Trophoblast cell (in vitro differentiated cells and primary cell): Measurements from ENCODE around the gene ARNT2.

ENCODE experiments used
- DNase-seq, 2 donors: peaks; one replicate each; pipeline ENCODE4 v3.0.0-alpha.2; 2016
- H2AFZ ChIP-seq: 2 replicates; pipeline ENCODE4 v1.6.1; 2013; ENCODE audit warnings: low read length, moderate library complexity, mild to moderate bottlenecking; ENCODE audit not compliant: insufficient read depth, poor library complexity
- H2AK5ac ChIP-seq: 2 replicates; pipeline ENCODE4 v1.6.1; 2013; ENCODE audit warnings: mild to moderate bottlenecking, low read length
- H2BK120ac ChIP-seq: 2 replicates; pipeline ENCODE4 v1.6.1; 2013; ENCODE audit warnings: low read length, mild to moderate bottlenecking, moderate library complexity; ENCODE audit not compliant: insufficient read depth, poor library complexity
- H2BK12ac ChIP-seq: 2 replicates; pipeline ENCODE4 v1.6.1; 2013; ENCODE audit warnings: mild to moderate bottlenecking, low read length, moderate library complexity
- H2BK5ac ChIP-seq: 2 replicates; pipeline ENCODE4 v1.6.1; 2013; ENCODE audit warnings: low read length, low read depth, moderate library complexity, mild to moderate bottlenecking; ENCODE audit not compliant: poor library complexity
- H3K14ac ChIP-seq: 2 replicates; pipeline ENCODE4 v1.6.1; 2013; ENCODE audit warnings: mild to moderate bottlenecking, low read length
- H3K18ac ChIP-seq: 2 replicates; pipeline ENCODE4 v1.6.1; 2013; ENCODE audit warnings: mild to moderate bottlenecking, low read length
- H3K23ac ChIP-seq: 2 replicates; pipeline ENCODE4 v1.6.1; 2013; ENCODE audit warnings: low read length
- H3K27ac ChIP-seq: 2 replicates; pipeline ENCODE4 v1.5.1; 2013; ENCODE audit warnings: low read depth, mild to moderate bottlenecking, inconsistent platforms, low read length, moderate library complexity
- H3K27me3 ChIP-seq: 2 replicates; pipeline ENCODE4 v1.6.1; 2013; ENCODE audit warnings: inconsistent platforms, mild to moderate bottlenecking, low read length, moderate library complexity; ENCODE audit not compliant: insufficient read depth
- H3K36me3 ChIP-seq, 2 experiments: 1 replicate in 1 of 2; 2 replicates in 1 of 2; pipeline ENCODE4 v1.6.1; 2013; ENCODE audit warnings: low read length in 2 of 2, mild to moderate bottlenecking in 2 of 2, moderate library complexity in 1 of 2; ENCODE audit not compliant: insufficient read depth in 2 of 2, control insufficient read depth in 1 of 2
- H3K4ac ChIP-seq: 2 replicates; pipeline ENCODE4 v1.6.1; 2013; ENCODE audit warnings: low read depth, mild to moderate bottlenecking, low read length, moderate library complexity
- H3K4me1 ChIP-seq, 2 experiments: 1 replicate in 1 of 2; 2 replicates in 1 of 2; pipeline ENCODE4 v1.6.1; 2013; ENCODE audit warnings: low read length in 2 of 2, mild to moderate bottlenecking in 2 of 2, moderate library complexity in 1 of 2; ENCODE audit not compliant: insufficient read depth in 2 of 2, control insufficient read depth in 1 of 2
- H3K4me2 ChIP-seq: 2 replicates; pipeline ENCODE4 v1.6.1; 2013; ENCODE audit warnings: inconsistent platforms, mild to moderate bottlenecking, low read length, moderate library complexity
- H3K4me3 ChIP-seq: 2 replicates; pipeline ENCODE4 v1.5.1; 2013; ENCODE audit warnings: mild to moderate bottlenecking, low read depth, low read length, inconsistent platforms
- H3K79me1 ChIP-seq: one replicate; pipeline ENCODE4 v1.6.1; 2013; ENCODE audit warnings: low read length
- H3K79me2 ChIP-seq: 2 replicates; pipeline ENCODE4 v1.6.1; 2013; ENCODE audit warnings: low read length, mild to moderate bottlenecking; ENCODE audit not compliant: control insufficient read depth, insufficient read depth, poor library complexity
- H3K9ac ChIP-seq: 2 replicates; pipeline ENCODE4 v1.6.1; 2013; ENCODE audit warnings: mild to moderate bottlenecking, low read length
- H3K9me3 ChIP-seq: 2 replicates; pipeline ENCODE4 v1.6.1; 2013; ENCODE audit warnings: low read depth, mild to moderate bottlenecking, control low read depth, inconsistent platforms, low read length; ENCODE audit not compliant: insufficient read depth
- H4K12ac ChIP-seq: 2 replicates; pipeline ENCODE4 v1.6.1; 2013; ENCODE audit warnings: low read depth, mild to moderate bottlenecking, low read length, moderate library complexity
- H4K8ac ChIP-seq: 2 replicates; pipeline ENCODE4 v1.6.1; 2013; ENCODE audit warnings: low read depth, mild to moderate bottlenecking, low read length, moderate library complexity
- H4K91ac ChIP-seq: one replicate; pipeline ENCODE4 v1.6.1; 2013; ENCODE audit warnings: low read depth, mild to moderate bottlenecking, low read length, moderate library complexity
- WGBS: extraction: QIAGEN DNeasy Blood & Tissue Kit; methylation state at CpG from one replicate; pipeline ENCODE4 v1.1.7; 2013; ENCODE audit warnings: missing lambda C conversion rate; ENCODE audit not compliant: insufficient read length, insufficient coverage; ENCODE audit errors: extremely low coverage; 5-methylcytosine and 5-hydroxymethylcytosine counted together

ARNT2 gene

DNA sequence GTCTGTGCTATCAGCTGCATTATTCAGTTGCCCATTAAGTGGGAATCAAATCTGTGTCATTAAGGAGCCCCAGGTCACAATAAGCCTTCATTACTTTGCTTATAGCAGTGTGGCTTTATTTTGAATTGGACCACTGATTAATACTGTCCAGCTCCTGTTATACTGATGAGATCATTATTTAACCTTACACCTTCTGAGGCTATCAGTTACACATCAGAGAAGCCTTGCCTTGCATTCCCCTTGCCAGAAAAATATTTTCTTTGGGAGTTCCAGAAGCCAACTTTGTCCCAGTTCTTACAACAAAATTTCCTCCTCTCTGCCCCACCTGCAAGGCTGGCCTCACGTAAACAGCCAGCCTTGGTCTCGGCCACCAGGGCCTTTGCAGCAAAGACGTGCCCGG is 29.7 kb upstream of the ARNT2 start:
- Histone ChIP-seq H3K9me3 (no peaks in the 10 kb centered on the region), H3K4me1 (no peaks in the 10 kb centered on the region), H2BK120ac (no peak overlapping the region), H3K27ac (no peak overlapping the region), H3K4me3 (no peak overlapping the region), H3K79me1 (no peaks in the 10 kb centered on the region), H3K4ac (no peak overlapping the region), H3K27me3 (no peaks in the 10 kb centered on the region), H3K79me2 (no peaks in the 10 kb centered on the region), H4K12ac (no peak overlapping the region), H3K9ac (no peak overlapping the region), H2BK5ac (no peak overlapping the region), H3K14ac (no peak overlapping the region), H3K23ac (no peak overlapping the region), H2BK12ac (no peak overlapping the region), H2AFZ (no peak overlapping the region), H3K36me3 (no peaks in the 10 kb centered on the region), H3K18ac (no peak overlapping the region), H3K4me2 (no peak overlapping the region), H2AK5ac (no peak overlapping the region), H4K8ac (no peak overlapping the region), H4K91ac (no peak overlapping the region)
- DNase-seq = no peak
- WGBS = no CpG with 5 or more reads among the region's 4 CpGs

DNA sequence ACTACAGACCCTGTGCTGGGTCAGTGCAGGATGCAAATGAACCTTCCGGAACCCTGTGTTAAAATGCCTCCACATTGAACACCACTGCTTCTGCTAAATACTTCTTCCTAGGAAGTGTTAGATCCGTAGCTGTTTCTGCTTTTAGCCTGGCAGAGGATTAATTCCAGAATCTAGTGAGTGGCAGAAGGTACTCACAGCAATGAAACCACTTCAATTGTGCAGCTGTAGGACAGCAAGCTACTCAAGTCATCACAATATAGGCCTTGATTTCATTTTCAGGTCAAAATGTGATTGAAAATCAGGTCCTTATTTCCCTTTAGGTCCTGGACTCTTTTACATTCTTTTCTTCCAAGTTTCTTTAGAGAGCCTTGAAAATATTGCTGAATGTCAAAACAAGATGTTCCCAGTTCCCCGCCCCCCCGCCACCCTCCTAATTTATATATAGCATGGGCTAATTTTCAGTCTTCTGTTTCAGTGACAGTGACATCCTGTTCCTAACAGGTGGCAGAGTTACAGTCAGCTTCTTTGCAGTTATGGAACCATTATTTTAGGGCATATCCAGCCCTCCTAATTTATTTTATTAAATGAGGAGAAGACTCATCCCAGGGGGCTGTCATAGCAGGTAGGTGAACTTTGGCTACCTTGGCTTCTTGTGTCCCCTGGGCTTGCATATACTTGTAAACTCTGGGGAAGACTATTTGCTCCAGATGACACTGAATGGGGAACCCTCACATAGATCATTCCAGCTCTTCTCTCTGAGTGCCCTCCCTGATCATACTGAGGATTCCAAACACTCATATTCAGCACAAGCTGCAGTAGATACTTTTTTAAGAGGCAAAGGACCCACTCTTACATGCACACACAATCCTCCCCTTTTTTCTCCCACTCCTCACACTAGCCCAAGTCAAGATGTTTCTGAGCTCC is 28.0 kb upstream of the ARNT2 start:
- Histone ChIP-seq H3K36me3 (no peaks in the 10 kb centered on the region), H2AFZ (no peak overlapping the region)
- no CpG with 5 or more reads among the region's 4 CpGs for WGBS

DNA sequence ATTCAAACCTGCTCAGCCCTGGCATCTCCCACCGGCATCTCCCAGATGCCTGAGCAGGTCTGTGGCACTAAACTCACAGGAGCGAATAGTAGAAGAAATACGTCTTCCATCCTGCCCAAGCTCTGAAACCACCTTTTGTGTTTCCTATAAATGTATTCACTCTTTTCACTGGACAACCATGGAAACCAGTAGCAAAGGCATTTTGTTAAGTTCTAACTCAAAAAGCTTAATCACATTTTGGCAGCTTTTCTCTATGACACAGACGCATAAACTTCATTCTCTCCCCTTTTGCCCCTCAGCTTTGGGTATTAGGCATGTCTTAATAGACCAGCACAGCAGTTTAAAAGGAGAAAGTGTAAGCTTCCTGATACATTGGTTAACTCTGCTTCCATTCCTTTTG is 24.5 kb upstream of the ARNT2 start:
- no peak overlapping the region for H3K18ac ChIP-seq
- no peaks in the 10 kb centered on the region for H3K79me1 ChIP-seq
- no peak overlapping the region for H3K27ac ChIP-seq
- no peaks in the 10 kb centered on the region for H3K27me3 ChIP-seq
- no peak overlapping the region for H4K91ac ChIP-seq
- no peaks in the 10 kb centered on the region for H3K79me2 ChIP-seq
- H3K23ac ChIP-seq = no peak overlapping the region
- H4K12ac ChIP-seq = no peak overlapping the region
- H3K4me1 ChIP-seq = no peaks in the 10 kb centered on the region
- H2BK12ac ChIP-seq = no peak overlapping the region
- H2AK5ac ChIP-seq = no peak overlapping the region
- H2BK120ac ChIP-seq = no peak overlapping the region
- H3K4ac ChIP-seq = no peak overlapping the region
- no peak overlapping the region for H2AFZ ChIP-seq
- no CpG with 5 or more reads among the region's 4 CpGs for WGBS
- no peak overlapping the region for H3K14ac ChIP-seq
- H3K4me3 ChIP-seq = no peak overlapping the region
- H3K9ac ChIP-seq = no peak overlapping the region
- no peak overlapping the region for H4K8ac ChIP-seq
- no peaks in the 10 kb centered on the region for H3K36me3 ChIP-seq
- no peak overlapping the region for H3K4me2 ChIP-seq
- no peaks in the 10 kb centered on the region for H3K9me3 ChIP-seq
- no peak overlapping the region for H2BK5ac ChIP-seq
- DNase-seq = no peak

More for the DNA sequence above, 28.0 kb upstream of the ARNT2 start:
- no peak for DNase-seq
- no peak overlapping the region for H4K91ac ChIP-seq
- H3K9ac ChIP-seq = no peak overlapping the region
- H3K27me3 ChIP-seq = no peaks in the 10 kb centered on the region
- H3K79me1 ChIP-seq = no peaks in the 10 kb centered on the region
- H3K79me2 ChIP-seq = no peaks in the 10 kb centered on the region
- no peak overlapping the region for H3K18ac ChIP-seq
- no peak overlapping the region for H3K4me2 ChIP-seq
- H2AK5ac ChIP-seq = no peak overlapping the region
- no peak overlapping the region for H3K23ac ChIP-seq
- no peak overlapping the region for H3K4ac ChIP-seq
- no peaks in the 10 kb centered on the region for H3K9me3 ChIP-seq
- no peak overlapping the region for H3K14ac ChIP-seq
- H2BK5ac ChIP-seq = no peak overlapping the region
- no peaks in the 10 kb centered on the region for H3K4me1 ChIP-seq
- no peak overlapping the region for H4K12ac ChIP-seq
- H2BK120ac ChIP-seq = no peak overlapping the region
- H2BK12ac ChIP-seq = no peak overlapping the region
- no peak overlapping the region for H4K8ac ChIP-seq
- H3K4me3 ChIP-seq = no peak overlapping the region
- H3K27ac ChIP-seq = no peak overlapping the region

DNA sequence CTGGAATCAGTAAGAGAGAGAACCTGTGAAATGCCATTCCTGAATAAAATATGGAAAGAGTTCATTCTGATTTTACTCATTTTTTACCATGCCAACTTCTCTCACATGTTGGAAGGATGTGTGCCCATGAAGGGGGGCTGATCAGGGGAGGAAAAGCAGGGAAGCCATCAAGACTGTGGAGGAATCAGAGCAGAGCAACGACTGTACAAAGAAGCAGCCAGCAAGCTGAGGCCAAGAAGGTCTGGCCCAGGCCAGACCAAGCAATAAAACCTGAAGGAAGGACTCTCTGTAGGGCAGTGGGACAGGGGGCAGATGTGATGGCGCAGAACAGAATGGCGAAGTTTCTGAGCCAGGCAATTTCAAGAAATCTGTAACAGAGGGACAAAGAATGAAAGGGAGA is 24.0 kb upstream of the ARNT2 start:
- Histone ChIP-seq H3K27me3 (no peaks in the 10 kb centered on the region), H3K4ac (no peak overlapping the region), H2BK12ac (no peak overlapping the region), H2BK120ac (no peak overlapping the region), H4K91ac (no peak overlapping the region), H3K4me3 (no peak overlapping the region), H3K79me2 (no peaks in the 10 kb centered on the region), H3K18ac (no peak overlapping the region), H3K27ac (no peak overlapping the region), H3K9me3 (no peaks in the 10 kb centered on the region), H2AFZ (no peak overlapping the region), H3K4me2 (no peak overlapping the region), H3K36me3 (no peaks in the 10 kb centered on the region), H4K8ac (no peak overlapping the region), H3K14ac (no peak overlapping the region), H3K79me1 (no peaks in the 10 kb centered on the region), H4K12ac (no peak overlapping the region), H2AK5ac (no peak overlapping the region), H2BK5ac (no peak overlapping the region), H3K4me1 (no peaks in the 10 kb centered on the region), H3K9ac (no peak overlapping the region), H3K23ac (no peak overlapping the region)
- WGBS = no CpG with 5 or more reads among the region's 3 CpGs
- DNase-seq = no peak
